GM15510 (cell line): ENCODE results near the gene C1QTNF7.

ENCODE experiments used
- POLR2A ChIP-seq: IDR thresholded peaks from 3 replicates; pipeline ENCODE4 v1.6.1; 2011; ENCODE audit warnings: borderline replicate concordance; ENCODE audit not compliant: insufficient read length; ENCODE audit errors: extremely low read depth

Gene C1QTNF7

GRCh38 chr4:15402146-15402545, 25.7 kb upstream of the C1QTNF7 start:
- TF ChIP-seq POLR2A, result no peak

- TF ChIP-seq POLR2A, result no peak
Measured at GRCh38 chr4:15402974-15403373, 24.9 kb upstream of the C1QTNF7 start.

- TF ChIP-seq POLR2A, result no peak
Measured at GRCh38 chr4:15405018-15405417, 22.8 kb upstream of the C1QTNF7 start.

DNA sequence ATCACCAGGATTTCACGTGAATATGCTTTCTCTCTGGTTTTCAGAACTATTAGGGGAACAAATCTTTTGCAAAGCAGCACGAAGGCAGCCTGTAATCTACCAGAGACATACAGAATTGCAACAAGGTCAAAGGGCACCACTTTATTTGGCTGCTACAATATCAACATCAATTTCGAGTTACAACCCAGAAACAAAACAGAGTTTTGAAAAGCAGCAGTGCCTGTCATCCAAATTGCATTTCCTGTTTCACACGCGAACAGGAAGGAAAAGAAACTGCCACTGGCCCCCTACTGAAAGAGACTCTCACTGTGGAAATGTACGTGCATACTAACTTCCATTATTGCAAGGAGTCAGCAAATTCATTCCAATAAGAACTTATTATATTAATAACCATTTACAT, 17.1 kb upstream of the C1QTNF7 start:
- no peak for TF ChIP-seq POLR2A

DNA sequence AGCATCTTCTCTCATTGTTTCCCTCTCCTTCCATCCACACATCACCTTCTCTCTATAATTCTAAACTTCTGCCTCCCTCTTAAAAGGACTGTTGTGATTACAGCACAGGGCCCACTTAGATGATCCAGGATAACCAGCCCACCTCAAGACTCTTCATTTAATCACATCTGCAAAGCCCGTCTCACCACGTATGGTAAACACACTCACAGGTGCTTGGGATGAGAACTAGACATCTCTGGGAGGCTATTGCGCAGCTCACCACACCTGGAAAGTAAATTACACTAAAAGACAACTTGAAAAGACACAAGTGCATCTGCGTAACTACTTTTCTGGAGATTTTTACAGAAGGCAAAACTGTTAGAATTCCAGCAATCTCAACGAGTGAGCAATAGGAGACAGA, 15.4 kb upstream of the C1QTNF7 start:
- TF ChIP-seq POLR2A, result no peak

DNA sequence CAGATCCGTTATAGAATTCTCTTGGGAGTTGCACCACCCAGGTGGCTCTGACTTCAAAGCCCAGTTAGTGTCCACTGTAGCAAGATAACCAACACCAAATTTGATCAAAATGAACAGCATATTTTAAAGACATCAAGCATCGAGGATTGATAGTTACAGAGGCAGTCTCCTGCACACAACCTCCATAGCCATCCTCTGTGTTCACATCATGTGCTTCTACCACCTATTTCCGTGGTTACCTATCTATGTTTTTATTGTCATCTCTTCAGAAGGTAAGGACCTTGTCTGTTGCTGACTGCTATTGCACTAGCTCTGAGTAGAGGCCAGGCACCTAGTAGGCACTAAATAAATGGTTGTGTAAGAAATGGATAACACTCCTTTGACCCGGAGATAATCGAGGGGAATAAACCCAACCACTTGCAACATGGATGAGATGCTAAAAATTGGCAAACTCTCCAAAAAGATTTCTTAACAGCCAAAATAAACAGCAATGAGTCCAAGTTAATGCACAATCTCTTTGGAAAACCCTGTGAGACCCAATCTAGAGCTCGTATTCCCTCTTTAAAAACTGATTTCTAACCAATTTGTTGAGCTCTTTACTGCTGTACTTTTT, 14.7 kb upstream of the C1QTNF7 start:
- no peak for TF ChIP-seq POLR2A

GRCh38 chr4:15413623-15414019, 14.2 kb upstream of the C1QTNF7 start:
- TF ChIP-seq POLR2A, result no peak

- TF ChIP-seq POLR2A, result no peak
Measured at GRCh38 chr4:15414551-15415091, 13.2 kb upstream of the C1QTNF7 start.

DNA sequence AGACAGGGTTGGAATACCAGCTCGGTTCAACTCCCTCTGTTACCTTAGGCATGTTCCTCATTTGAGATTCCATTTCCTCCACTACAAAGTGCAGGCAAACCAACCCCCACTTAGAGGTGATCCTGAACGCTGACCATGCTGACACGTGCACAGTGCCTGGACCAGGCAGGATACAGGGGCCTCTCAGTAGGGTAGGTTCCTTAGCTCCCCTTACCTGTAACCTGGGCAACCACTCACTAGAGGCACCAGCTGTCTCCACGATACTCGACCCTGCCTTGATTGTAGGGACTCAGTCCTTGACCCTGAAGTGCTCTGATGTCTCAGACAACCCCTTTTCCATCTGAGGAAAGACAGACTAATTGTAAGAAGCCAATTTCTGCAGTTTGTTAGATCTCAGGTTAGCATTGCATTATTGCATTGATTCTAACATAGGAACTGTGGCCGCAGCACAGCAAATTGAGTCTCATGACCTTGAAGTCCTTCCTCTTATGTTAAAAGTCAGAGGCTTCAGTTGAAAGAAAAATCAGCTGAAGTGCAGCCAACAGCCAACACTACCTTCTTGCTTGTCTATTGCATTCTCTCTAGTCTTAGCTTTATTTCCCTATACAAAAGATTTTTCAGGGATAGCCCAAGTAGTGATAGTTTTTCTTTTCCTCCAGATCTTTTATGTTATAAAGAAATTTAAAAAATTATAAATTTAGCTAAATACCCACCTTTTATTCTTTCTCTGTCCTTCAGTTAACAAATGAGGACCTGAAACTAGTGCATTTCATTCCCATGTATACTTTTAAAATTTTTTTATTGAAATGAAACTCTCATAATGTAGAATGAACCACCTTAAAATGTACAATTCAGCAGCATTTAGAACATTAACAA, 11.2 kb upstream of the C1QTNF7 start:
- TF ChIP-seq POLR2A, result no peak

DNA sequence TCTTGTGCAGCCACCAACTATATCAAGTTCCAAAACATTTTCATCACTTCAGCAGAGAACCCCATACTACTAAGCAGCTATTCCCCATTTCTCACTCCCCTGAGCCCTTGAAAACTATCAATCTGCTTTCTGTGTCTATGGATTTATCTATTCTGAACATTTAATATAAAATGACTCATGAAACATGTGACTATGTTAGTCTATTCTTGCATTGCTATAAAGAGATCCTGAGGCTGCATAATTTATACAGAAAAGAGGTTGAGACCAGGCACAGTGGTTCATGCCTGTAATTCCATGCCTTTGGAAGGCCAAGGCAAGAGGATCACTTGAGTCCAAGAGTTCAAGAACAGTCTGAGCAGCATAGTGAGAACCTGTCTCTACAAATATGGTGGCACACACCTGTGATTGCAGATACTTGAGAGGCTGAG, 10.6 kb upstream of the C1QTNF7 start:
- no peak for TF ChIP-seq POLR2A

- no peak for TF ChIP-seq POLR2A
Measured at GRCh38 chr4:15418956-15419355, 8.9 kb upstream of the C1QTNF7 start.

DNA sequence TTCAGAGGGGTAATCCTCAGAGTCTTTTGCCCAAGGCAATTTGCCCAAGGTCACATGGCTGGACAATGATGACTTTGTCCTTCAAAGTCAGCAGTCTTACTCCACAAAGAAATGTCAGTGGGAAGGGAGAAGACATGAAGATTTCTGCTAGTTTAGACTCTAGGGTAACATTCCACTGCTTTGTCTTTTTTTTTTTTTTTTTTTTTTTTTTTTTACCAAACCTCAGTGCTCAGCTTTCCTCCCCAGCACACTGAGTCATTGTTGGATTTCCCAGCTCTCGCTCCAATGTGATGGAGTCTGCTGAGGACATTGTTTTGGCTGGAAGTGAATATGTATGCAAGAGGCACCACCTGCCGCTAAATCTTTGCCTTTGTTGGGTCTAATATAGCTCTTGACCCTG, 7.2 kb upstream of the C1QTNF7 start:
- no peak for TF ChIP-seq POLR2A

DNA sequence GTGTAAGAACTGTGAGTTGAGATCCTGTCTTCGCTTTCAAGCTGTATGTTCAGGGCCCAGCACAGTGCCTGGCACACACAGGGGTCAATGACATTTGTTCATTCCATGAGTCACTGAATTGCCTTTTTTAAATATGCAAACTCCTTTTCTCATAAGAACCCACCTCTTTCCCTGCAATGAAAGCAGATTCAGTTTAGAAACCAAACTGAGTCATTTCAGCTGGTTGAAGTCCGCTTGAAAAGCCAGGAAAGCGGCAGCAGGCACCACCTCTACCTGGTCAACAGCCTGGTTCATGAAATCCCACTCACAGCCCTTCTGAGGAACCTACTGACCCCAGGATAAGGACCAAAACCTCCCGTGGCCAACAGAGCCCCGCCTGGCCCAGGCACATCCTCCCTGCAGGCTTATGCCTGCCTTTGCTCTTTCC, 4.5 kb upstream of the C1QTNF7 start:
- no peak for TF ChIP-seq POLR2A

DNA sequence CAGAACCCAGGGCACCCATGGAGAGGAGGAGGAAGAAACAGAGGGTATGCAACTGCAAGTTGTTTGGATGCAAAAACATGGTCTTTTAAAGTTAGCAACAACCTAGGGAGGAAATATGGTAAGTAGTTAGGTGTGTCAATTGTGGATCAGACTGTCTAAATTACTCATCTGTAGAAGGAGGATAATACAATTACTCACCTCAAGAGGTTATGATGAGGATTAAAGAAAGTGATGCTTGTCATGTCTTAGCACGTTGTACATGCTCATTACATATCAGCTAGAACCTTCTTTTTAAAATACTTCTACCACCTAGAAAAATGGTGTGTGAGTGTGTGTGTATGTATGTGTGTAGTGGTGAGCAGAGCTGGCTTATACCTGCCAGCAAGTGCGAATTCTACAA, 2.3 kb upstream of the C1QTNF7 start:
- TF ChIP-seq POLR2A, result no peak

DNA sequence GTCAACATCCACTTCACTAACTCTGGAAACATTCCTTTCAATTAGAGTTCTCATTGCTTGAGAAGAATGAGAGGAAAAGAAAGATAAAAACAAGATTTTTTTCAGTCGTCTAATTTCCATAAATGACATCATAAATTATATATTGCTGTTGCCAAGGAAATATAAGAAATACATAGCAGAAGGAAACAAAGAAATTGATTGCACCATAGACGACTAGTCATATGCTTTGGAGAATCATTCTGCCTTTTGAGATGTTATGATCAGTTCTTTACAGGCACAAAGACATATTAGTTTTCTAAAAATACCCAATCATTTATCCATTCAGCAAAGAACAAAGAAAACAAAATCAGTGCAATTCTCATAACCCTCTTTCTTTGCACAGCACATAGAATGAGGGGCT, 672 bp upstream of the C1QTNF7 start:
- no peak for TF ChIP-seq POLR2A

DNA sequence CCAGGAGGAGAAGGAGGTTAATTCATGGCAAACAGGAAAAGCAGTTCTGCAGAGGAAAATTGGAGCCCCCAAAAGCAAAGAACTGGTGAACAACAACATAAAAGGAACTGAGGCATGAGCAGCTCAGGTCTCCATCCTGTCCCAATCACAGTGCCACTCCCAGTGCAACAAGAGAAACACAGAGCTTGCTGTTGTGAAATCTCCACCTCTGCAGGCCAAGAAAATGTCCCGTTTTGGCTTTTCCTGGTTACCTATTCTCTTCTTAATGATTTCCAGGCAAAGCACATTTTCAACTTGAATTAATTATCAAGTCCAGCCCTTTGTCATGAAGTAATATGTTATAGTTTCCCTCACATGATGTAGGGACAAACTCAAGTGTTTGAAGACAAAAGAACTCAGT, 778 bp downstream of the C1QTNF7 start:
- TF ChIP-seq POLR2A, result no peak
